Stimulated activated CD8-positive, alpha-beta memory T cell treated with anti-CD3 and anti-CD28 coated beads, Interleukin-15, amount 100 ng/mL, for 4 hours (primary cell): ENCODE results near the gene CRELD2.
"Not testable (repeated sequence)": the region's sequence is repeated elsewhere in the genome, so short reads cannot be mapped to it uniquely, and the experiment has no call there.

Source experiments
- DNase-seq, 2 donors: peaks; one replicate each; pipeline ENCODE4 v3.0.0-alpha.2; 2020; ENCODE audit warnings: low read depth in 2 of 2

The CRELD2 gene

GRCh38 chr22:49945042-49945794 lies 26.8 kb downstream of the CRELD2 start:
- DNase-seq: not testable (repeated sequence)

GRCh38 chr22:49946612-49947295 lies 28.3 kb downstream of the CRELD2 start:
- DNase-seq: no peak

- no peak for DNase-seq
Observed at GRCh38 chr22:49947296-49947622, 28.8 kb downstream of the CRELD2 start.

- no peak for DNase-seq
Observed at GRCh38 chr22:49948116-49948957, 29.9 kb downstream of the CRELD2 start.

- no peak for DNase-seq
Observed at GRCh38 chr22:49948958-49949913, 30.8 kb downstream of the CRELD2 start.

- no peak for DNase-seq
Observed at GRCh38 chr22:49949914-49950292, 31.5 kb downstream of the CRELD2 start.

GRCh38 chr22:49950396-49950994 lies 32.1 kb downstream of the CRELD2 start:
- no peak for DNase-seq

GRCh38 chr22:49951000-49951677 lies 32.7 kb downstream of the CRELD2 start:
- DNase-seq: peak in 1 of 2 donors; percentile 75

- no peak for DNase-seq
Observed at GRCh38 chr22:49951678-49951985, 33.2 kb downstream of the CRELD2 start.

GRCh38 chr22:49951986-49952896 lies 33.8 kb downstream of the CRELD2 start:
- DNase-seq: no peak

GRCh38 chr22:49953027-49953679 lies 34.7 kb downstream of the CRELD2 start:
- DNase-seq: no peak

GRCh38 chr22:49953680-49954344 lies 35.4 kb downstream of the CRELD2 start:
- no peak for DNase-seq

- no peak for DNase-seq
Observed at GRCh38 chr22:49954354-49954753, 35.9 kb downstream of the CRELD2 start.

GRCh38 chr22:49954991-49955580 lies 36.7 kb downstream of the CRELD2 start:
- DNase-seq: no peak

- no peak for DNase-seq
Observed at GRCh38 chr22:49955581-49956417, 37.4 kb downstream of the CRELD2 start.

GRCh38 chr22:49956418-49956770 lies 38.0 kb downstream of the CRELD2 start:
- DNase-seq: no peak
